GM18526 (cell line): ENCODE data around the gene RNF168.

Experiments
- POLR2A ChIP-seq: IDR thresholded peaks from 3 replicates; pipeline ENCODE4 v1.6.1; 2011; ENCODE audit not compliant: insufficient read length; ENCODE audit errors: extremely low read depth

Gene RNF168

GRCh38 chr3:196503196-196504076 is at the start of gene RNF168:
TSS of gene RNF168 (minus strand) at chr3:196503768. CDS start at chr3:196503173, 595 bp downstream.
- TF ChIP-seq POLR2A, result peak; percentile 95

DNA sequence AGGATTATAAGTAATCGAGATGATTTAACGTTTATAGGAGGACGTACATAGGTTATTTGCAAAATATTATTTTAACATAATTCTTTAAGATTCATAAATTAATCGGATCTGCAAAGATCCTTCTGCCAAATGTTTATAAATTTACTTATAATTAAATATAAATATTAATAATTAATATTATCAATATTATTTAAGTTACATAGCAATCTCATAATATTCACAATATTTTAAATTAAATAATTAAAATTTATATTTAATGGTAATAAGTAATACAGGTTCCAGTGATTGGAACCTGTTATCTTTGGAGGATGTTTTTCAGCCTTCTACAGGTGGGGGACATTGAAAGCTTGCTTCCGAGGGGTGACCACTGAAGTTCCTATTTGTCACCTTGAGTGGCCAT is 48.7 kb upstream of the RNF168 start:
- TF ChIP-seq POLR2A, result no peak

DNA sequence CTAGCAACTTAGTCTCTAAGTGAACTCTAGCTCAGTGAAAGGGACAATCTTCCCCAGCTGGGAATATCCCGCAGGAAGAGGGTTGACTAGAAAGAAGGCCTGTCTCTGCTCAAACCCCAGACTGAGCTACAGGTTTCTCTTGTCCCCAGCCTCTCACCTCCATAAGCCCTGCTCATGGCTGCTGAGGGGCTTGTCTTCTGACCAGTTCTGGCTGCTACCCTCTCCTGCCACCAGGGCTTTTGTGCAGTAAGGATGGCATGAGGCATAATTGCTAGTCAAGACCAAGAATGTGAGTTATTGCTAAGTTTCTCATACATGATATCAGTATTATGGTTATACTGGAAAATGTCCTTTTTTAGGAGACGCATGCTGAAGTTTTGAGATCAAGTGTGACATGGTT is 43.5 kb upstream of the RNF168 start:
- TF ChIP-seq POLR2A, result no peak

DNA sequence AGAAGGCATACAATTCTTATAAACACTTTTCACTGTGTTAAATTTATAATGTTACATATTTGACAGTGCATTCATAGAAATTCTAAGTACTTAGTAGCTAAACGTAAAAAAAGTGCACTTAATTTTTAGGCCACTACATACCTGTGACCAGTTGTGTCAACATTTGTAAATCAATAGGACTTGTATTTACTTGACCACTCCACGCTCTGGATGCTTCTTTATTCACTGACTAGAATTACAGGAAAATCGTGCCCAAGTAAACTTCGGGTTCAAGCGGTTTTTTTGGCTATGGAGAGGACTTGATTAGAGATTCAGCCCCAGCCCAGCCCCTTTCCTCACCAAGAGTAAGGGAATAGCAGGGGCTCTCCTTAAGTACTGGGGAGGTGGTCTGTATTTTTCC is 43.0 kb upstream of the RNF168 start:
- no peak for TF ChIP-seq POLR2A

- no peak for TF ChIP-seq POLR2A
Observed at GRCh38 chr3:196544491-196544992, 41.0 kb upstream of the RNF168 start.

GRCh38 chr3:196541684-196542445 is 38.3 kb upstream of the RNF168 start:
- TF ChIP-seq POLR2A, result no peak

DNA sequence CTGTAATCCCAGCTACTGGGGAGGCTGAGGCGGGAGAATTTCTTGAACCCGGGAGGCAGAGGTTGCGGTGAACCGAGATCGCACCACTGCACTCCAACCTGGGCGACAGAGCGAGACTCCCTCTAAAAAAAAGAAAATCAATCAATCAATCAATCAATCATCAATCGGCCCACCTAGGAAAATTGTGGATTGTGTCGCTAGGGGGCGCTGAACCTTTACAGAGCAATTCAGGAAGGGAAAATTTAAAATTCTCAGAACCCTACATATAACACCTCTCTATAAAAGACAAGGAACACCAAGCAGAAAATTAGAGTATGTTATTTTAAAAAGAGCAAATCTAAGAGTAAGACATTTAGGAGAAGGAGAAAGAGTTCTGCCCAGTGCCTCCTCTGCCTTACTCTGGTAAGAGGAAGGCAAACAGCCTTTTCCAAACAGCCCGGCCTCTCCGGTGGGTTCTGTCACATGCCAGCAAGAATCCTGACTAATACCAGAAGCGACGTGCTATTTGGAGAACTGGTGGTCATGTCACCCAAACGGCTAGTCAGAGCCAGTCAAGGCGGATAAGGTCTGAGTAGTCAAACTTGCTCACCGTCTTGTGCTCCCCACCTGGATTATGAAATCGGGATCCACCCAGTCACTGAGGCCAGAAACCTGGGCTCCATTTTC is 33.9 kb upstream of the RNF168 start:
- TF ChIP-seq POLR2A, result no peak

DNA sequence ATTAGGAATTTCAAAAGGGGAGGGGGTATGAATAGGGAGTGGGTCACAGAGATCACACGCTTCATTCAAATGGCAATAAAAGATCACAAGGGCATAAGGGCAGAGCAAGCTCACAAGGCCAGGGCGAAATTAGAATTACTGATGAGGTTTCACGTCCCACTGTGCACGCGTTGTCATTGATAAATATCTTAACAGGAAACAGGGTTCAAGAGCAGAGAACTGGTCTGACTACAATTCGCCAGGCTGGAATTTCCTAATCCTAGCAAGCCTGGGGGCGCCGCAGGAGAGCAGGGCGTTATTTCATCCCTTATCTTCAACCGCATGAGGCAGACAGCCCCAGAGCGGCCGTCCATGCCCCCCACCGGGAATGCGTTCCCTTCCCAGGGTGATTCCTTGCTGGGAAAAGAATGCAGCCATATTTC is 29.7 kb upstream of the RNF168 start:
- TF ChIP-seq POLR2A, result no peak

DNA sequence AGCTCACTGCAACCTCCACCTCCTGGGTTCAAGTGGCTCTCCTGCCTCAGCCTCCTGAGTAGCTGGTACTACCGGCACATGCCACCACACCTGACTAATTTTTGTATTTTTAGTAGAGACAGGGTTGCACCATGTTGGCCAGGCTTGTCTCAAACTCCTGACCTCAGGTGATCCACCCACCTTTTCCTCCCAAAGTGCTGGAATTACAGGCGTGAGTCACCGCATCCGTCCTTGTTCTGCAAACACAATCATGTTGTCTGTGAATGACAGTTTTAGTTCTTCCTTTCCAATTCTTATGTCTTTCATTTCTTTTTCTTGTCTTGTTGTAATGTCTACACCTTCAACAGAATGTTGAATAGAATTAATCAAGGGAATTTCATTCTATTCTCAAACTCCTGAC is 27.9 kb upstream of the RNF168 start:
- no peak for TF ChIP-seq POLR2A

DNA sequence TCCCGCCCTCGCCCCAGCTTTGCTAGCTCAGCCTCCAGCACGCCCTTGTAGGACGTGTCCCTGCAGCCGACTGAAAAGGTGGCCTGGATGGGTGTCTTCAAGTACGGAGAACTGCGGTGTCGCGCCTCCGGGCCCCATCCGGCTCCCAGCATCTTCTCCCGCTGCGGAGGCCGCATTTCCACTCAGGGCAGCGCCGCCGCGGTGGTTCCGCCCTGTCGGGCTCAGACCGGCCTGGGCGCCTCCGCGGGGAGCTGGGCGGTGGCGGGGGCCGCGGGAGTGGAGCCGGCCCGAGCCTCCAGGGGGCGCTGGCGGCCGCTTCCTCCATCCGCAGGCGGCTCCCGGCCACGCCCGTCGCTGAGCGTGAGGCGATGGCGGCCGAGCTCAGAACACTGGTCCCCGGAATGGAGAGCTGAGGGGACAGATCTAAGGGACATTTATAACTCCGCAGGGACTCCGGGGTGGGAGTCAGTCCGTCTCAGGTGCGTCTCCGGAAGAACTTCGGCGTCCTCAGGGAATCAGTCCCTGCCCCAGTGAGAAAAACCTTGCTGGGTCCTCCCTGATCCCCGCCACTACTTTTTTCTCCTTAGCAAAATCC is 25.2 kb upstream of the RNF168 start:
- TF ChIP-seq POLR2A, result peak; percentile 82

- TF ChIP-seq POLR2A, result no peak
Observed at GRCh38 chr3:196525141-196525540, 21.6 kb upstream of the RNF168 start.

DNA sequence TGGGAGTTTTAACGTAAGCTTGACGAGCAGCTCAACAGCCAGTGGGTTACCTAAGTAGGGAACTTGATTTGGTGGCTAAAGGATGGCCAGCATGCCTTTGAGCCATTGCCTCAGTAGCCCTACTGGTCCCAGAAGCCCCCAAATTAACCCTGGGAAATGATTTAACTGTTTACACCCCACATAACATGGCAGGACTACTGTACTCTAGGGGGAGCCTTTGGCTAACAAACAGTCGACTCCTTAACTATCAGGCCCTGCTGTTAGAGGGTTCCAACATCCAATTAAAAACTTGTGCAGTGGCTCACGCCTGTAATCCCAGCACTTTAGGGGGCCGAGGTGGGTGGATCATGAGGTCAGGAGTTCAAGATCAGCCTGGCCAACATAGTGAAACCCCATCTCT is 21.0 kb upstream of the RNF168 start:
- TF ChIP-seq POLR2A, result no peak

GRCh38 chr3:196523841-196524240 is 20.3 kb upstream of the RNF168 start:
- no peak for TF ChIP-seq POLR2A

DNA sequence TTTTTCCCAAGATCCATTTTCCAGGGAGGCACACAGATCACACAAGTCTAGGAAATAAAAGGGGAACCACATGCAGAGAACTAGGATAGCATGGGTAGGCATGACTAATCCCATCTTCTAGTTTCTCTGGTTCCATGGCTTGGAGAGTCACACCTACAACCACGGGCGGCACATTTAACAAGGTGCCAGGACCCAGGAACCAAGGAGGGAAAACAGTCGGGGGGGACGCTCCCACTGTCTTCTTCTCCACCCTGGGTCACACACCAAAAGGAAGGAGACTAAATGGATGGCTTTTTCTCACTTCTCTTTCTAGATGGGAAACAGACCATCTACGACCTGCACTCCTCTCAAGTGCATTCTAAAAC is 16.1 kb upstream of the RNF168 start:
- TF ChIP-seq POLR2A, result no peak
